Measurements from ENCODE around the gene RABGAP1L. TPM values are rescaled to one million over a fixed set of nuclear protein-coding genes. Genes with fewer than 3 reads are reported as not detected.

The RABGAP1L gene
- total and polyA plus RNA-seq, 2 of the 8 experiments (the other 6 are each of a cell fraction or from before 2014, with no cell fraction given) = 33.3 to 156 TPM

GRCh38 chr1:174197547-174197946 is 38.2 kb downstream of the RABGAP1L start:
- no peaks in the 10 kb centered on the region for H3K4me1 ChIP-seq (replicated peaks in 1 of 4; ENCODE audit: control insufficient read depth in 3 of 4, insufficient read depth in 4 of 4, low read length in 3 of 4)
- no peak overlapping the region for H3K27ac ChIP-seq (ENCODE audit: low read depth, low read length)
- H3K27me3 ChIP-seq (replicated peaks in 1 of 4; ENCODE audit: control insufficient read depth in 3 of 4, extremely low read depth in 1 of 4, insufficient read depth in 3 of 4, low read length in 3 of 4) = no peaks in the 10 kb centered on the region
- H3K36me3 ChIP-seq (ENCODE audit: control insufficient read depth in 2 of 4, insufficient read depth in 4 of 4, low read length in 3 of 4) = no peaks in the 10 kb centered on the region
- H3K4me3 ChIP-seq (ENCODE audit: extremely low read depth in 1 of 4, insufficient read depth in 2 of 4, low read depth in 3 of 4, low read length in 4 of 4) = no peak overlapping the region
- no peak for DNase-seq (ENCODE audit: low read depth in 1 of 2, low spot score in 2 of 2)
- no peak overlapping the region for H2AK5ac ChIP-seq (ENCODE audit: low read depth, low read length)
- no peak overlapping the region for H2BK12ac ChIP-seq (ENCODE audit: low read depth, low read length)
- no peak for TF ChIP-seq PHF8 (conservative IDR thresholded peaks at IDR 0.05; ENCODE audit: low read depth, low read length)
- no peak for TF ChIP-seq TBP (IDR thresholded peaks at IDR 0.05; ENCODE audit: low read depth, low read length)
- no peak for TF ChIP-seq SP1 (IDR thresholded peaks at IDR 0.05; ENCODE audit: low read depth, low read length)
- no peak for TF ChIP-seq SIRT6 (IDR thresholded peaks at IDR 0.05; ENCODE audit: low read length)
- TF ChIP-seq ATF2 (IDR thresholded peaks at IDR 0.05; ENCODE audit: low read length) = no peak
- no peak for TF ChIP-seq CREB1 (IDR thresholded peaks at IDR 0.05)
- TF ChIP-seq SIN3A (conservative IDR thresholded peaks at IDR 0.05 in 1 of 2, IDR thresholded peaks at IDR 0.05 in 1 of 2; ENCODE audit: low read depth in 1 of 2, low read length in 2 of 2) = no peak
- TF ChIP-seq CTBP2 (IDR thresholded peaks at IDR 0.05; ENCODE audit: borderline replicate concordance, insufficient read depth, insufficient read length, low read length) = no peak
- no peak for TF ChIP-seq GTF2F1 (IDR thresholded peaks at IDR 0.05; ENCODE audit: borderline replicate concordance, low read depth, low read length)
- ChIA-PET CTCF (ENCODE audit: partially characterized antibody) (no interaction called here), POLR2A (ENCODE audit: partially characterized antibody) (interaction anchor here (1.2 kb wide), 1 partner anchor 331 kb away, joined by 3 read pairs; no protein-coding TSS in a partner anchor)
- H3K9ac ChIP-seq (replicated peaks in 1 of 4; ENCODE audit: extremely low read depth in 1 of 4, low read depth in 3 of 4, low read length in 3 of 4) = no peak overlapping the region
- no peak overlapping the region for H3K4me2 ChIP-seq (ENCODE audit: insufficient read depth in 1 of 2, low read depth in 2 of 2, low read length in 2 of 2)
- no peak for FAIRE-seq
- no peak overlapping the region for H4K8ac ChIP-seq (ENCODE audit: extremely low read depth, insufficient read depth, low read length)
- H4K20me1 ChIP-seq (replicated peaks in 1 of 2; ENCODE audit: control insufficient read depth in 1 of 2, insufficient read depth in 2 of 2, low read length in 2 of 2) = no peaks in the 10 kb centered on the region
- H3K79me1 ChIP-seq (ENCODE audit: low read depth, low read length) = no peaks in the 10 kb centered on the region
- no peak overlapping the region for H3K4ac ChIP-seq (replicated peaks; ENCODE audit: insufficient read length, low read depth, low read length)
- no peak overlapping the region for H2AFZ ChIP-seq (ENCODE audit: low read length)
- no peak overlapping the region for H4K91ac ChIP-seq (replicated peaks; ENCODE audit: insufficient read length, low read length)
- H2BK120ac ChIP-seq (replicated peaks; ENCODE audit: low read depth, low read length) = no peak overlapping the region
- H3K18ac ChIP-seq (ENCODE audit: extremely low read depth, low read length) = no peak overlapping the region
- no peak overlapping the region for H3K56ac ChIP-seq (replicated peaks; ENCODE audit: insufficient read length, low read depth, low read length)
- no peak overlapping the region for H2BK5ac ChIP-seq (ENCODE audit: low read depth, low read length)
- H4K5ac ChIP-seq (ENCODE audit: insufficient read length, low read depth, low read length) = no peak overlapping the region
- 92% methylated on average over 10 of the region's 10 CpGs; no CpG with 5 or more reads in 1 of the 2 experiments for WGBS, 2 experiments (ENCODE audit: extremely low coverage in 1 of 2, insufficient coverage in 1 of 2, insufficient read length in 1 of 2, insufficient replicate concordance in 2 of 2, low coverage in 1 of 2, low lambda C conversion rate in 2 of 2, missing lambda C conversion rate in 1 of 2)
- no peaks in the 10 kb centered on the region for H3K79me2 ChIP-seq (ENCODE audit: control insufficient read depth in 1 of 2, insufficient read depth in 2 of 2, low read length in 2 of 2)
- no peak overlapping the region for H2BK20ac ChIP-seq (ENCODE audit: low read length)
- H2BK15ac ChIP-seq (ENCODE audit: low read length) = no peak overlapping the region
- no peak overlapping the region for H3K23ac ChIP-seq (ENCODE audit: insufficient read length)
- H3K14ac ChIP-seq (ENCODE audit: insufficient read length) = no peak overlapping the region
- H3K23me2 ChIP-seq (ENCODE audit: low read depth, low read length) = no peaks in the 10 kb centered on the region
- no peaks in the 10 kb centered on the region for H3K9me3 ChIP-seq (ENCODE audit: insufficient read depth in 2 of 2, low read depth in 1 of 2, low read length in 1 of 2)

Measured in H1 (cell line).